GM18951 (cell line): Measurements from ENCODE around the gene MS4A3.

Source experiments
- POLR2A ChIP-seq: IDR thresholded peaks from 4 replicates; pipeline ENCODE4 v1.6.1; 2011; ENCODE audit warnings: mild to moderate bottlenecking; ENCODE audit not compliant: insufficient read length, insufficient read depth; ENCODE audit errors: extremely low read depth
- in situ Hi-C: fragments of 300-500 bp; cut with MboI; formaldehyde crosslinking; loops from one replicate; pipeline ENCODE4 v1.12.0; 2022; ENCODE audit warnings: low sequenced_read_pairs, mixed read lengths, inconsistent platforms; ENCODE audit not compliant: unreplicated experiment

The MS4A3 gene

DNA sequence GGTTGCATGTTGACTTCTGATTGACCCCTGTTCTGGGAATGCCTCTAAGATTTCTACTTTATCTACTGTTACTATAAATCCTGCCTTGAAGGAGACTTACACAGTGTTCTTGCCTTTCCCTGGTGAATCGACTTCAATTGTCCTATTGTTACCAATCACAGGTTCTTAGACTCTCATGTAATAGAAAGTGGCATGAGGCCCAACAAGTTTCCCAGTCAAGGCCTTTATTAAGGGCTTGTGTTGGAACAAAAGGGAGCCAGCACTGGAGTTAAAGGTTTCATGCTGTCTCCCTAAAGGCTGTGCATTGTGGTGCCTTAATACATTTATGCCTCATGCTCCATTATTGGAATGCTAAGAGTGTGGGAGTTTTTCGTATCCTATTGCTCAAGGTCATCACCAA is 55.3 kb downstream of the MS4A3 start:
- in situ Hi-C loops = no loop called here
- TF ChIP-seq POLR2A = no peak

DNA sequence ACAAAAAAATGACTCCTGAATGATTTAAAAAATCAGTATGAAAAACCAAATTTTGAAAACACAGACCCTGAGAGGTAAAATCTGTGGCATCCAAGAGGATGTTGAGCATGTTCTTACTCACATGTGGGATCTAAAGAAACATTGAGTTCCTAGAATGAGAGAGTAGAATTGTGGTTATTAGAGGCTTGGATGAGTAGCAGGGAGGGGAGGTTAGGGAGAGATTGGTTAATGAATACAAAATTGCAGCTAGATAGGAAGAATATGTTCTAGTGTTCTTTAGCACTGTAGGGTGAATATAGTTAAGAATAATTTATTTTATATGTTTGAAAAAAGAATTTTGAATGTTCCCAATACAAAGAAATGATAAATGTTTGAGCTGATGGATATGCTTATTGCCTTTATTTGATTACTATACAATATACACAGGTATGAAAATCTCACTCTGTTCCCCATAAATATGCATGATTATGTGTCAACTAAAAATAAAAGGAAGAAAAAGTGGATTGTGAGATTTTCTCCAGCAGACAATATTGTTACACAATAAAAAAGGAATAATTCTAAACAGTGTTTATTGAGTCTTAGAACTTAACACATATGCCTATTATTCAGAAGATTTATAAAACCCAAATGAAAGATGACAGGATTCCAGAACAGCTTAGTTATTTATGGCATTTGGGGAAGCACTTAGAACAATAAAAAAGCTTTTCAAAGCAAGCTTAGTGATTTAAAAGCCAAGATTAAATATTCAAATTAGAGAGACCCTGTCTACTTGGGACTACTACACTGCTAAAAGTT is 60.7 kb downstream of the MS4A3 start:
- in situ Hi-C loops = no loop called here
- TF ChIP-seq POLR2A = no peak

DNA sequence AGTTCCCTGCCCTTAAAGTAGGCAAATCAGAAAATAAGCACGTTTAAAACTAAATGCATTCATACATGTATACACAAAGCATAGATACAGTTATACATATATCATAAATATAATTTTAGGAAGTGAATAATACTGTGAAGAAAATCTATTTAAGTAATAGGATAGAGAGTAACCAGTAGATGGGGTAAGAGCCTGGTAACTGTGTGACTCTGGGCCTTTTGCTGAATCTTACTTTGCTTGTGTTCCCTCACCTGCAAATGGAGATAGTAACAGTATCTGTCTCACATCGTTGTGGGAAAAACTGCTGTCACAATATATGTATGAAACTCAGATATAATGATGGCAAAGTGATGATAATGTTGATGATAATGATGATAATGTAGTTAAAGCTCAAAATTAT is 61.9 kb downstream of the MS4A3 start:
- TF ChIP-seq POLR2A = no peak
- in situ Hi-C loops = no loop called here

DNA sequence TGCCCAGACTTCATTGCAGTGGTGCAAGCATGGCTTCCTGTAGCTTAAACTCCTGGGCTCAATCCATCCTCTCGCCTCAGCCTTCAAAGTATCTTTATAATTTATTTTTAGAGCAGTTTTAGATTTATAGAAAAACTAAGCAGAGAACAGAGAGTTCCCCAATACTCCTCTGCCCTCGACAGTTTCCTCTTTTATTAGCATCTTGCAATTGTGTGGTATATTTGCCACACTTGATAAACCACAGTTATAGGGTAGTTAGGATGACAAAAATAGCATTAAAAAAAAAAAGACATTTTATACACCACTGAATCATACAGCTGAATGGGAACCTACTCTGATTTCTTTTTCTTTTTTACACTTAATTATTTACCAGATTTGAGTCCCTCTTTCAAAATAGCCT is 63.2 kb downstream of the MS4A3 start:
- in situ Hi-C loops = no loop called here
- no peak for TF ChIP-seq POLR2A
